GM12878 (cell line): Measurements from ENCODE around the gene TBC1D12. TPM values are rescaled to one million over a fixed set of nuclear protein-coding genes. Genes with fewer than 3 reads are reported as not detected.
"Not testable (repeated sequence)": the region's sequence is repeated elsewhere in the genome, so short reads cannot be mapped to it uniquely, and the experiment has no call there.

Experiments
- ATAC-seq: fragments of 200-7000 bp; cut with Tn5 transposase; 3 replicates; pipeline ENCODE4 v1.9.1; 2020; ENCODE audit warnings: mild to moderate bottlenecking, moderate library complexity
- BruUV-seq: library from RNA; stranded (reverse); fragments of 400-500 nt; replicated peaks from 2 replicates; lab custom pipeline; 2021; lab: Mats Ljungman, UMichigan
- CTCF ChIA-PET: fragments of 300-600 bp; sonication (Branson Sonifier 250); formaldehyde crosslinking; extraction: SDS; loops from one replicate; lab custom pipeline; 2021; ENCODE audit warnings: inconsistent platforms; lab: Yijun Ruan, JAX
- POLR2A ChIA-PET: fragments of 350-600 bp; formaldehyde crosslinking; extraction: SDS; loops from one replicate; lab custom pipeline; 2021; ENCODE audit warnings: inconsistent platforms; lab: Charles Lee
- RAD21 ChIA-PET: fragments of 300-600 bp; sonication (Branson Sonifier 250); formaldehyde crosslinking; loops from one replicate; lab custom pipeline; 2023; ENCODE audit warnings: antibody characterized with exemption; ENCODE audit not compliant: unreplicated experiment; lab: Charles Lee
- SMC1A ChIA-PET: fragments of 300-600 bp; sonication (Branson Sonifier 250); formaldehyde crosslinking; loops from one replicate; lab custom pipeline; 2023; ENCODE audit not compliant: unreplicated experiment, uncharacterized antibody; lab: Charles Lee
- DNase-seq: peaks from one replicate; pipeline ENCODE4 v3.0.0-alpha.2; 2011; ENCODE audit warnings: low read depth, low spot score
- FAIRE-seq: peaks from 3 replicates; lab custom pipeline; 2011; peaks lifted over from hg19 to GRCh38; lab: Jason Lieb, UNC
- H2AFZ ChIP-seq: 2 replicates; pipeline ENCODE4 v1.6.0; 2011; ENCODE audit warnings: low read depth, low read length, control low read depth; ENCODE audit not compliant: control insufficient read depth
- H3K27ac ChIP-seq: 2 replicates; pipeline ENCODE4 v1.5.1; 2011; ENCODE audit warnings: control low read depth; ENCODE audit not compliant: control insufficient read depth, insufficient read depth
- H3K27me3 ChIP-seq, 2 experiments: replicated peaks in 1 of 2; 2 replicates each; pipeline versions ENCODE4 v1.6.0 to v1.6.1; 2011; ENCODE audit warnings: low read length in 1 of 2; ENCODE audit not compliant: control insufficient read depth in 2 of 2, insufficient read depth in 2 of 2
- H3K36me3 ChIP-seq, 2 experiments: 2 replicates each; pipeline ENCODE4 v1.5.1; 2011; ENCODE audit warnings: low read length in 1 of 2; ENCODE audit not compliant: control insufficient read depth in 2 of 2, insufficient read depth in 2 of 2
- H3K4me1 ChIP-seq: 2 replicates; pipeline ENCODE4 v1.6.1; 2011; ENCODE audit warnings: mild to moderate bottlenecking, low read length, moderate library complexity, mixed read lengths; ENCODE audit not compliant: control insufficient read depth, insufficient read depth
- H3K4me2 ChIP-seq: 2 replicates; pipeline ENCODE4 v1.6.0; 2011; ENCODE audit warnings: control low read depth; ENCODE audit not compliant: control insufficient read depth, insufficient read depth
- H3K4me3 ChIP-seq: fragments of 200-600 bp; sonication (generic); 2 replicates; pipeline ENCODE4 v1.5.1; 2016
- H3K79me2 ChIP-seq: 2 replicates; pipeline ENCODE4 v1.6.0; 2011; ENCODE audit warnings: low read length; ENCODE audit not compliant: control insufficient read depth, insufficient read depth
- H3K9ac ChIP-seq: 2 replicates; pipeline ENCODE4 v1.8.0; 2011; ENCODE audit warnings: low read length, control low read depth, mixed read lengths; ENCODE audit not compliant: control insufficient read depth, insufficient read depth
- H3K9me3 ChIP-seq: replicated peaks from 3 replicates; pipeline ENCODE4 v1.5.1; 2011; ENCODE audit warnings: mild to moderate bottlenecking, low read length; ENCODE audit not compliant: control insufficient read depth, insufficient read depth
- H4K20me1 ChIP-seq: 2 replicates; pipeline ENCODE4 v1.6.0; 2011; ENCODE audit not compliant: control insufficient read depth, insufficient read depth
- GATAD2B ChIP-seq: fragments of 450-650 bp; conservative IDR thresholded peaks from 2 replicates; pipeline ENCODE4 v1.6.1; 2017; ENCODE audit warnings: low read depth, mild to moderate bottlenecking, moderate library complexity
- HDAC2 ChIP-seq: fragments of 200-600 bp; sonication (generic); IDR thresholded peaks from 2 replicates; pipeline ENCODE4 v1.6.1; 2017
- NRF1 ChIP-seq: conservative IDR thresholded peaks from 2 replicates; pipeline ENCODE4 v1.6.1; 2011; ENCODE audit warnings: mild to moderate bottlenecking, low read depth, low read length, improper control_type of control experiment
- POLR2AphosphoS2 ChIP-seq: IDR thresholded peaks from 2 replicates; pipeline ENCODE4 v1.6.1; 2011; ENCODE audit warnings: low read depth, mild to moderate bottlenecking, low read length, improper control_type of control experiment, moderate library complexity
- WGBS: methylation state at CpG from one replicate; pipeline ENCODE4 v1.1.6; 2016; ENCODE audit warnings: low lambda C conversion rate; ENCODE audit not compliant: insufficient replicate concordance, insufficient coverage; ENCODE audit errors: missing lambda C conversion rate; 5-methylcytosine and 5-hydroxymethylcytosine counted together
- in situ Hi-C: fragments of 300-500 bp; cut with MboI; formaldehyde crosslinking; loops from 9 replicates; pipeline ENCODE4 v1.14.3; 2018; ENCODE audit warnings: mixed read lengths
- intact Hi-C: fragments of 100-400 bp; cut with micrococcal nuclease; formaldehyde crosslinking; loops from one replicate; pipeline ENCODE4 v1.14.2; 2022; ENCODE audit not compliant: unreplicated experiment
- polyA plus RNA-seq, 11 experiments: library from polyadenylated mRNA; depleted of rRNA in 4 of 11; unstranded in 6 of 11; stranded (reverse) in 5 of 11; fragments of >200 nt; fragmentation: Nextera tagmentation in 4 of 11; fragmentation: Illumina TruSeq in 1 of 11; extraction: Ambion mirVana in 4 of 11; extraction: Trizol in 1 of 11; gene quantifications; 1 replicate in 1 of 11; 2 replicates in 10 of 11; pipeline versions ENCODE4 v1.2.1 to v1.2.3, GENCODE V29; 2011 to 2016; ENCODE audit warnings: inconsistent platforms in 2 of 11, missing spikeins in 2 of 11, low read depth in 1 of 11
- total RNA-seq, 4 experiments: library from RNA; depleted of rRNA in 3 of 4; stranded (reverse); fragments of >200 nt in 3 of 4; fragmentation: Illumina TruSeq in 1 of 4; extraction: Trizol in 1 of 4; gene quantifications; 2 replicates each; pipeline versions ENCODE4 v1.2.1 to v1.2.3, GENCODE V29; 2013 to 2021

TBC1D12 gene
- total and polyA plus RNA-seq, 10 of the 15 experiments (the other 5 are each of a cell fraction or from before 2014, with no cell fraction given) = 2.6 to 7.5 (median 3.8) TPM

DNA sequence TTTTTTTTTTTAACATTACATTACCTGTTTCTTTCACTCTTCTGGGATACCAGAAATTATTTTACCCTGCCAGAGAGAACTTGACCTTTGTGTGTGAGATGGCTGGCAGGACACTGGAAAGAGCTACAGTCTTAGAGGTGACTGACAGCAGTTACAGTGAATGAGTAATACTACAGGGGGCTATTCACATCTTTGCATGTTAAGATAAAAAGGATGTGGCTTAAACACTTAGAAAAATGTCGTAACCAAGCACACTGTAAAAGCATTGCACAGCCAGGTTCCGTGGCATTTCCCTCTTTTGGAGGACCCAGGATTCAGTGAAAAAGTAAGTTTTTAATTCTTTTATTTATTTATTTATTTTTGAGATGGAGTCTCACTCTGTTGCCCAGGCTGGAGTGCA is 18.8 kb upstream of the TBC1D12 start:
- in situ Hi-C loops (no loop called here), intact Hi-C loops (no loop called here)
- H4K20me1 ChIP-seq = no peaks in the 10 kb centered on the region
- ChIA-PET SMC1A (no interaction called here), RAD21 (no interaction called here), POLR2A (no interaction called here), CTCF (no interaction called here)
- no peak for ATAC-seq
- H3K79me2 ChIP-seq = no peaks in the 10 kb centered on the region
- 88% methylated on average over 2 of the region's 2 CpGs for WGBS
- H3K4me3 ChIP-seq = no peak overlapping the region
- BruUV-seq = no TSS peak
- H3K4me2 ChIP-seq = no peak overlapping the region
- H3K27me3 ChIP-seq = no peaks in the 10 kb centered on the region
- H3K27ac ChIP-seq = no peak overlapping the region
- TF ChIP-seq GATAD2B = no peak
- no peak for TF ChIP-seq HDAC2
- no peak for TF ChIP-seq NRF1
- TF ChIP-seq POLR2AphosphoS2 = no peak
- DNase-seq = no peak
- H3K36me3 ChIP-seq = no peaks in the 10 kb centered on the region
- H2AFZ ChIP-seq = no peak overlapping the region
- no peaks in the 10 kb centered on the region for H3K9me3 ChIP-seq
- H3K4me1 ChIP-seq = no peaks in the 10 kb centered on the region
- FAIRE-seq = no peak
- no peak overlapping the region for H3K9ac ChIP-seq

- H3K27ac ChIP-seq, H3K27me3 ChIP-seq, H3K79me2 ChIP-seq, DNase-seq, H3K4me3 ChIP-seq, BruUV-seq, POLR2A ChIA-PET, RAD21 ChIA-PET, H2AFZ ChIP-seq, intact Hi-C loops, in situ Hi-C loops, H3K9ac ChIP-seq, H3K4me1 ChIP-seq, H4K20me1 ChIP-seq, FAIRE-seq, H3K9me3 ChIP-seq, H3K36me3 ChIP-seq, ATAC-seq, H3K4me2 ChIP-seq, CTCF ChIA-PET, SMC1A ChIA-PET: not testable (repeated sequence)
- WGBS = 59% methylated on average over 3 of the region's 3 CpGs
Measured at GRCh38 chr10:94385733-94386132, 16.6 kb upstream of the TBC1D12 start.

- intact Hi-C loops, H4K20me1 ChIP-seq, H2AFZ ChIP-seq, H3K4me1 ChIP-seq, H3K27ac ChIP-seq, H3K9me3 ChIP-seq, POLR2A ChIA-PET, DNase-seq, RAD21 ChIA-PET, H3K9ac ChIP-seq, in situ Hi-C loops, H3K27me3 ChIP-seq, H3K4me3 ChIP-seq, H3K36me3 ChIP-seq, H3K79me2 ChIP-seq, ATAC-seq, H3K4me2 ChIP-seq, SMC1A ChIA-PET, BruUV-seq, FAIRE-seq: not testable (repeated sequence)
- CTCF ChIA-PET = interaction anchor here (1.2 kb wide), 1 partner anchor 90 kb away, joined by 3 read pairs; no protein-coding TSS in a partner anchor
- 58% methylated on average over 9 of the region's 9 CpGs for WGBS
Measured at GRCh38 chr10:94392117-94392516, 10.2 kb upstream of the TBC1D12 start.
